Measurements from ENCODE around the gene RNFT1. TPM values are rescaled to one million over a fixed set of nuclear protein-coding genes. Genes with fewer than 3 reads are reported as not detected.
"Not testable (repeated sequence)": the region's sequence is repeated elsewhere in the genome, so short reads cannot be mapped to it uniquely, and the experiment has no call there.

Gene RNFT1
- total RNA-seq, 1 donor = 29.6 TPM

DNA sequence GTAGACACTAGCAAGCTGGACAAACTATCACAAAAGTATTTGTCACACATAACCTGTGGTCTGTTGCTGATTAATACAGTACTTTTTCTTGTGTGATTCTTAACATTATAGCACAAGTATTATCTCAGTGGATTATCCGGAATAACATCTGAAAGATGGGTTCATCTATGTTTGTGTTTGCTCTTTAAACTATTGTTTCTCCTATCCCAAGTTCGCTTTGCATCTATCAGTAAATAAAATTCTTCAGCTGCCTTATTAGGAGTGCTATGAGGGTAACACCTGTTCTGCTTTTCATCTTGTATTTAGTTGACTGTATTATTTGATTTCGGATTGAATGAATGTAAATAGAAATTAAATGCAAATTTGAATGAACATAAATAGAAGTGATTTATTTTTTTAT is 14.5 kb downstream of the RNFT1 start:
- no peaks in the 10 kb centered on the region for H3K4me1 ChIP-seq (ENCODE audit: insufficient read depth, low read length)
- H3K27me3 ChIP-seq (ENCODE audit: insufficient read depth, low read length) = no peaks in the 10 kb centered on the region
- no peak overlapping the region for H3K4me3 ChIP-seq (ENCODE audit: low read length)
- no peaks in the 10 kb centered on the region for H3K9me3 ChIP-seq (ENCODE audit: low read depth, low read length)

DNA sequence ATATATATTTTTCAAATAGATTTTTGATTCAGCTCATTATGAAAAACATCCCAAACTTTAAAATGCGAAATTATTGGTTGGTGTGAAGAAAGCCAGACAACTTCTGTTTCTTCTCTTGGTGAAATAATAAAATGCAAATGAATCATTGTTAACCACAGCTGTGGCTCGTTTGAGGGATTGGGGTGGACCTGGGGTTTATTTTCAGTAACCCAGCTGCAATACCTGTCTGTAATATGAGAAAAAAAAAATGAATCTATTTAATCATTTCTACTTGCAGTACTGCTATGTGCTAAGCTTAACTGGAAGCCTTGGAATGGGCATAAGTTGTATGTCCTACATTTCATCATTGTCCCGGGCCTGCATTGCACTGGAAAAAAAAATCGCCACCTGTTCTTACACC is 17.2 kb downstream of the RNFT1 start:
- H3K27me3 ChIP-seq (ENCODE audit: insufficient read depth, low read length); H3K9me3 ChIP-seq (ENCODE audit: low read depth, low read length); H3K4me3 ChIP-seq (ENCODE audit: low read length); H3K4me1 ChIP-seq (ENCODE audit: insufficient read depth, low read length): not testable (repeated sequence)

DNA sequence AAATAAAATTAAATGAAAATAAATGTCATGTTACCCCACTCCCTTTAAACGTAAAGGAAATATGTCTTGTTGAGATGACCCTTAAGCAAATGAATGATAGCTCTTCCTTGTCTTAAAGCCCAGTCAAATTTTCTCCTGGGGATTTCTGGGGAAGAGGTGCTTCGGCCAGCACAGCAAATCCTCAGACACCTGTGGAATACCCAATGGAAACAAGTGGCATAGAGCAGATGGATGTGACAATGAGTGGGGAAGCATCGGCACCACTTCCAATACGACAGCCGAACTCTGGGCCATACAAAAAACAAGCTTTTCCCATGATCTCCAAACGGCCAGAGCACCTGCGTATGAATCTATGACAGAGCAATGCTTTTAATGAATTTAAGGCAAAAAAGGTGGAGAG is 18.1 kb downstream of the RNFT1 start:
- H3K9me3 ChIP-seq (ENCODE audit: low read depth, low read length); H3K4me1 ChIP-seq (ENCODE audit: insufficient read depth, low read length); H3K27me3 ChIP-seq (ENCODE audit: insufficient read depth, low read length); H3K4me3 ChIP-seq (ENCODE audit: low read length): not testable (repeated sequence)

DNA sequence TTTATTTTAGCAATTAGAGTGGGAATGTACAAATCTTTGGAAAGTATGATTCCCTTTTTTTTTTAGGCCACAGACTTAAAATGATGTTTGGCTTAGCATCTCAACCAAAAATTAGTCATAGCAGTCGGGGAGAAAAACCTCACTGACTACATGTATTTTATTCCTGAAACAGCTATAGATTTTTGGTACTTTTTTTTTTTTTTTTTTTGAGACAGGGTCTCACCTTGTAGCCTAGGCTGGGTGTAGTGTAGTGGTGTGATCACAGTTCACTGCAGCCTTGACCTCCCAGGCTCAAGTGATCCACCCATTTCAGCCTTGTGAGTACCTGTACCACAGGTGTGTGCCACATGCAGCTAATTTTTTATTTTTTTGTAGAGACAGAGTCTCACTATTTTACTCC is 23.4 kb downstream of the RNFT1 start:
- Histone ChIP-seq H3K9me3 (ENCODE audit: low read depth, low read length) (no peaks in the 10 kb centered on the region), H3K27me3 (ENCODE audit: insufficient read depth, low read length) (no peaks in the 10 kb centered on the region), H3K4me1 (ENCODE audit: insufficient read depth, low read length) (no peaks in the 10 kb centered on the region), H3K4me3 (ENCODE audit: low read length) (no peak overlapping the region)

DNA sequence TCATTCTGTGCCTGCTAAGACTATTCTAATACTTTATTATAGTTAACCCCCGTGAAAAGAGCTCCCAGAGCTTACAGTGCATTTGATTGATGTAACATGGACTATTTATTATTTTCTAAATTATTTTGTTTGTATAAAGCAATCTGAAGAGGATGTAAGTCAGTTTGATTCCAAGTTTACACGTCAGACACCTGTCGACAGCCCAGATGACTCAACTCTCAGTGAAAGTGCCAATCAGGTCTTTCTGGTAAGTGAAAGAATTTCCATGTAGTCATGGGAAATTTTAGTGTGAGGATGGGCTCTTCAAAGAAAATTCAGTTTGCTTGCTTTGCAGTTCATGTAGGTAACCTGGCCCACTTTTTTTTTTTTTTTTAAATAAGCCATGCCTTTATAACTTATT is 23.8 kb downstream of the RNFT1 start:
- not testable (repeated sequence) for H3K4me3 ChIP-seq (ENCODE audit: low read length); H3K9me3 ChIP-seq (ENCODE audit: low read depth, low read length); H3K4me1 ChIP-seq (ENCODE audit: insufficient read depth, low read length); H3K27me3 ChIP-seq (ENCODE audit: insufficient read depth, low read length)

DNA sequence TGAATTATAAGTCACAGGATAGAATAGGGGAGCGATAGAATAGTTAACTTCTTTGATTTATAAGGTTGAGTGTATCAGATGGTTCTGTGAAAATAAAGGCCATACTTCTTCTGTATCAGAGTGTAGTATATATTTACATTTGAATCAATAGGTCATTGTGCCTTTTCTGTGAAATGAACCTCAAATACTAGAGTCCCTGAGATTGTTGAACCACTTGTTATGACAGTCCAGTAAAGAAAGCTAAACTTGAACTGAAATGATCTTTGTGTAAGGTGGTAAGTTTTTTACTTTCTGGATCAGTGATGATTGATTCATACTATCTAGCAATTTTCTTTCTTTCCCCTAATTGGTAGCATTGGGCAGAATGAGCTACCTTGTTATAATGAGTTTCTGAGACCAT is 31.2 kb downstream of the RNFT1 start:
- not testable (repeated sequence) for H3K27me3 ChIP-seq (ENCODE audit: insufficient read depth, low read length); H3K4me3 ChIP-seq (ENCODE audit: low read length); H3K9me3 ChIP-seq (ENCODE audit: low read depth, low read length); H3K4me1 ChIP-seq (ENCODE audit: insufficient read depth, low read length)

DNA sequence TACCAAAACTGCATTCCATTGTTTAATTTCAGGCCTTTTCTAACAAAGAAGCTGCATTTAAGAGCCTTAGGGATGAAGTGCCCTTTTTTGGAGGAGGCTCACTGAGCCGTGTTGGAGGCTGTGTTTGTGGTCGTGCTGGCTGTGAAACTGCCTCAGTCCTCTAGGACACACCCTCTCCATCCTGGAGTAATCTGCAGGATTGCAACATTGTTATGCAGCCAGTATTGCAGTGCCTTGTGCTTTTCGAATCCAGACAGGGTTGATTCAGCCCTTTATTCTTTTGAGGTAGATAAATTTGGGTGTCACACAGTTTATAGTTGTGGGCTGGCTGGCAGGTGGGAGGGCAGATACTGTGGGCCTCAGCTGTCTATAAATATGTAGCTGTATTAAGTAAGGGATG is 33.8 kb downstream of the RNFT1 start:
- H3K27me3 ChIP-seq (ENCODE audit: insufficient read depth, low read length); H3K9me3 ChIP-seq (ENCODE audit: low read depth, low read length); H3K4me1 ChIP-seq (ENCODE audit: insufficient read depth, low read length); H3K4me3 ChIP-seq (ENCODE audit: low read length): not testable (repeated sequence)

DNA sequence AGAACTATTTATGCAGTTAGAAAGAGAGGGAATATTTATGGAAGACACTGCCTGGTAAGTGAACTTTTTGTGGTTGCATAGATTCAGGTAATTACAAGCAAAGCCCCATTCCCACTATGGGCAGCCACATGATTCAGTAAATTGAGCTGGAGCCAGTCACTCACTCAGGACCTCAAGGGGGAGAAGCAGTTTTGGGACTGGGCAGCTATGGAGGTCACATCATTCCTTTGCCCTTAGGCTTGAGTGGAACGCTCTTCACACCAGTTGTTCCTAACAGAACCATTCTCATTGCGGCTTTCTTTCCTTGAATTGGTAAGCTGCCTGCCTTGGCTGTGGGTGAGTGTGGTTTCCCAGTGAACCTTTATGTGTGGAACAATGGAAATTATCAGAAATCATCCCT is 34.4 kb downstream of the RNFT1 start:
- not testable (repeated sequence) for H3K4me1 ChIP-seq (ENCODE audit: insufficient read depth, low read length); H3K27me3 ChIP-seq (ENCODE audit: insufficient read depth, low read length); H3K4me3 ChIP-seq (ENCODE audit: low read length); H3K9me3 ChIP-seq (ENCODE audit: low read depth, low read length)

DNA sequence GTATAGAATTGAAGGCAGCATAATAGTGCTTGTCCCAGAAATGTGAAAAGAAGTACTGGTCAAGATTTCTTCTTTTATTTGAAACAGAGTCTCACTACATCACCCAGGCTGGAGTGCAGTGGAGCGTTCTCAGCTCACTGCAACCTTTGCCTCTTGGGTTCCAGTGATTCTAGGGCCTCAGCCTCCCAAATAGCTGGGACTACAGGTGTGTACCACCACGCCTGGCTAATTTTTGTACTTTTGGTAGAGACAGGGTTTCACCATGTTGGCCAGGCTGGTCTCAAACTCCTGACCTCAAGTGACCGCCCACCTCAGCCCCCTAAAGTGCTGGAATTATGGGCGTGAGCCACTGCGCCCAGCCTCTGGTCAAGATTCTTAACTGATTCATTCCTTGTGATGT is 43.9 kb downstream of the RNFT1 start:
- not testable (repeated sequence) for H3K4me3 ChIP-seq (ENCODE audit: low read length); H3K27me3 ChIP-seq (ENCODE audit: insufficient read depth, low read length); H3K9me3 ChIP-seq (ENCODE audit: low read depth, low read length); H3K4me1 ChIP-seq (ENCODE audit: insufficient read depth, low read length)

DNA sequence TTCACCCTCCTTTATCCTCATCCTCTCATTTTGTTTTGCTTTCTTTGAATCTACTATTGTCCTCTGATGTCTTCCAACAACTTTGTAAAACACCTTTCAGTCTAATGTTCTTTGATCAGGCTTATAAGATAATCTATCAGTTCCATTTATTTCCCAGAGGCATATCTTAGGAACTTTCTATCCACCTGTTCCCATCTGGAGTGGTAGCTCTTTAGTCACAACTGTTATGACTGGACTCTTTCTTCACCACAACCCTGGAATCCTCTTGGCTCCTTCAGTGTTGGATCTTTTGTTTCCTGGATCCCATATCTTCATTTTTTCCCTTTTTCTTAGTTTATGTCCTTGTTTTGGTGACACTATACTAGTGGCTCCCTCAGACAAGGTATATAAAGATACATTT is 48.1 kb downstream of the RNFT1 start:
- Histone ChIP-seq H3K4me1 (ENCODE audit: insufficient read depth, low read length) (no peaks in the 10 kb centered on the region), H3K4me3 (ENCODE audit: low read length) (no peak overlapping the region), H3K27me3 (ENCODE audit: insufficient read depth, low read length) (no peaks in the 10 kb centered on the region), H3K9me3 (ENCODE audit: low read depth, low read length) (no peaks in the 10 kb centered on the region)

DNA sequence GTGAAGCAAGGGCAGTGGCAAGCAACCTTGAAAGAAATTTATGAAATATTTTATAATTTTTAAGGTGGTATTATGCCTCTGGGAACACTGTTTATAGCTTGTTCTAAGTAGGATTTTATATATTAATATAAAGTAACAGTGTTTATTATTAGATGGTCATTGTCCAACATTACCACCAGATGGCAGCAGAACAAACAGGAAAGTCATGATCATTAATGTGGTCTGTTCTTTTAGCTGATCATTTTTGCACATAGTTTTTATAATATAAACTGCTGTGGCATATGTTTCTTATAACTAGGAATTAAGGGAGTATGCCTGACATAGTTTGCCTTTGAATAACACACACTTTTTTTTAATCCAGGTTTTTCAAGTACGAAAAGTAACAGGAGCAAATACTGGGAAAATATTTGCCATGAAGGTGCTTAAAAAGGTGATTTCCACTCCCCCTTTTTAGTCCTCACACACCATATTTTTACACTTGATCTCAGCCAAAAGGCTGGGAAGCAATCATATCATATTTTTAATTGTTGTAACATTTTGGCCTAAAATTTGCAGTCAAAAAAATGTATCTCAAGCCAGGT is 50.2 kb downstream of the RNFT1 start:
- no peaks in the 10 kb centered on the region for H3K4me1 ChIP-seq (ENCODE audit: insufficient read depth, low read length)
- no peaks in the 10 kb centered on the region for H3K9me3 ChIP-seq (ENCODE audit: low read depth, low read length)
- no peaks in the 10 kb centered on the region for H3K27me3 ChIP-seq (ENCODE audit: insufficient read depth, low read length)
- H3K4me3 ChIP-seq (ENCODE audit: low read length) = no peak overlapping the region

DNA sequence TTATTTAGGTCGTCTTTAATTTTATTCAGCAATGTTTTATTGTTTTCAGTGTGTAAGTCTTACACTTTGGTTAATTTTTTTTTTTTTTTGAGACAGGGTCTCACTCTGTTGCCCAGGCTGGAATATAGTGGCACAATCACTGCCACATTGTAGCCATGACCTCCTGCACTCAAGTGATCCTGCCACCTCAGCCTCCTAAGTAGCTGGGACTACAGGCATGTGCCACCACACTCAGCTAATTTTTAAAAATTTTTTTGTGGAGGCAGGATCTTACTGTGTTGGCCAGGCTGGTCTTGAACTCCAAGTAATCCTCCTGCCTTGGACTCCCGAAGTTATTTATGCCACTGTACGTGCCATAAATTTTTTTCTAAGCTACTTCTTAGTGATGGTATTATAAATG is 57.1 kb downstream of the RNFT1 start:
- H3K4me3 ChIP-seq (ENCODE audit: low read length) = no peak overlapping the region
- no peaks in the 10 kb centered on the region for H3K4me1 ChIP-seq (ENCODE audit: insufficient read depth, low read length)
- no peaks in the 10 kb centered on the region for H3K27me3 ChIP-seq (ENCODE audit: insufficient read depth, low read length)
- H3K9me3 ChIP-seq (ENCODE audit: low read depth, low read length) = no peaks in the 10 kb centered on the region

DNA sequence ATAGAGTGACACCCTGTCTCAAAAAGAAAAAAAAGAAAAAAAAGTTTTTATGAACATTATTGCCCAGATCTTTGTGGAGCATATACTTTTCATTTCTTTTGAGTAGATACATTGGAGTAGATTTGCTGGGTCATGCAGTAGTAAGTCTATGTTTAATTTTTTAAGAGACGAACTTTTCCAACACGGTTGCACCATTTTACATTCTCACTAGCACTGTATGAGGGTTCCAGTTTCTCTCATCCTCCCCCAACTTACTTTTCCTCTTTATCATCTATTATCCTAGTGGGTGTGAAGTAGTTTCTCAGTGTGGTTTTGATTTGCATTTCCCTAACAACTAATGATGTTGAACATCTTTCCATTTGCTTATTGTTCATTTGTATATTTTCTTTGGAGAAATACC is 61.1 kb downstream of the RNFT1 start:
- H3K4me3 ChIP-seq (ENCODE audit: low read length) = no peak overlapping the region

More for the DNA sequence above, 61.1 kb downstream of the RNFT1 start:
- Histone ChIP-seq H3K4me1 (ENCODE audit: insufficient read depth, low read length) (peaks cover 7% of the 10 kb centered on the region), H3K9me3 (ENCODE audit: low read depth, low read length) (no peaks in the 10 kb centered on the region), H3K27me3 (ENCODE audit: insufficient read depth, low read length) (no peaks in the 10 kb centered on the region)

Other genes starting within 250 kb of the RNFT1 start
- gene TUBD1, start 71.8 kb downstream of the RNFT1 start, total RNA-seq = 6.6 TPM
- 86.8 TPM for gene RPS6KB1, start 71.6 kb downstream of the RNFT1 start, total RNA-seq
- gene HEATR6, start 114.2 kb upstream of the RNFT1 start, total RNA-seq = 16.1 TPM
- not detected for gene CA4, start 185.2 kb upstream of the RNFT1 start, total RNA-seq